Transverse colon (tissue), 4 donors: ENCODE measurements around the gene SERGEF. TPM values are rescaled to one million over a fixed set of nuclear protein-coding genes. Genes with fewer than 3 reads are reported as not detected.

ENCODE experiments used
- DNase-seq: peaks from one replicate; pipeline ENCODE4 v3.0.0-alpha.2; 2019
- H3K27ac ChIP-seq, 4 donors: fragments of 200-600 bp; sonication (generic); 2 replicates each; pipeline ENCODE4 v1.5.1; 2016 to 2018; ENCODE audit warnings: inconsistent platforms in 4 of 4
- H3K27me3 ChIP-seq: fragments of 200-600 bp; sonication (generic); 2 replicates; pipeline ENCODE4 v1.5.1; 2017; ENCODE audit warnings: inconsistent platforms
- H3K36me3 ChIP-seq, 4 donors: fragments of 200-600 bp; sonication (generic); 2 replicates each; pipeline ENCODE4 v1.5.1; 2017 to 2019; ENCODE audit warnings: inconsistent platforms in 4 of 4
- H3K4me1 ChIP-seq, 4 donors: fragments of 200-600 bp; sonication (generic); 2 replicates each; pipeline ENCODE4 v1.5.1; 2017 to 2020; ENCODE audit warnings: inconsistent platforms in 4 of 4
- H3K4me3 ChIP-seq, 4 donors: fragments of 200-600 bp; sonication (generic); 1 replicate in 1 of 4; 2 replicates in 3 of 4; pipeline versions ENCODE4 v1.5.1 to v1.6.1; 2017 to 2019; ENCODE audit warnings: inconsistent platforms in 4 of 4
- H3K9me3 ChIP-seq, 2 donors: fragments of 200-600 bp; sonication (generic); 2 replicates each; pipeline ENCODE4 v1.5.1; 2017 to 2019; ENCODE audit warnings: inconsistent platforms in 2 of 2
- CTCF ChIP-seq, 5 experiments: fragments of 200-600 bp in 3 of 5; fragments of 450-650 bp in 2 of 5; sonication (generic) in 3 of 5; IDR thresholded peaks; 1 replicate in 2 of 5; 2 replicates in 3 of 5; pipeline ENCODE4 v1.5.1; 2016 to 2017; ENCODE audit warnings: antibody characterized with exemption in 5 of 5, inconsistent platforms in 3 of 5, mild to moderate bottlenecking in 2 of 5, moderate library complexity in 1 of 5
- EP300 ChIP-seq: sonication (generic); formaldehyde crosslinking; IDR thresholded peaks from one replicate; pipeline ENCODE4 v1.6.1; 2017; ENCODE audit warnings: antibody characterized with exemption, low read depth
- POLR2A ChIP-seq: fragments of 450-650 bp; IDR thresholded peaks from one replicate; pipeline ENCODE4 v1.6.1; 2016; ENCODE audit warnings: antibody characterized with exemption, mild to moderate bottlenecking, moderate library complexity
- POLR2AphosphoS5 ChIP-seq, 3 donors: sonication (generic); formaldehyde crosslinking; IDR thresholded peaks; one replicate each; pipeline ENCODE4 v1.6.1; 2016; ENCODE audit warnings: antibody characterized with exemption in 3 of 3
- WGBS, 2 donors: methylation state at CpG; one replicate each; pipeline ENCODE4 v1.1.5; 2018; ENCODE audit warnings: low coverage in 1 of 2; 5-methylcytosine and 5-hydroxymethylcytosine counted together
- in situ Hi-C, 4 donors: fragments of 200-750 bp; cut with MboI; loops; one replicate each; pipeline versions ENCODE4 v1.15.0 to v1.15.1; 2017; ENCODE audit warnings: low sequenced_read_pairs in 3 of 4, low pct_ligation_motif_present in 1 of 4, low pct_unique_long_range_greater_than_20kb in 1 of 4
- intact Hi-C: fragments of 100-400 bp; cut with DNase I; formaldehyde crosslinking; loops from one replicate; pipeline ENCODE4 v1.15.1; 2023; ENCODE audit warnings: low total_unique reads
- total RNA-seq, 4 donors: library from RNA; depleted of rRNA; stranded (reverse); fragments of >200 nt; gene quantifications; one replicate each; pipeline ENCODE4 v1.1.0, GENCODE V29; 2016

SERGEF gene
- total RNA-seq, 4 donors from 2014 or later = 11.6 to 28.9 (median 19.1) TPM

GRCh38 chr11:17744151-17744940 is 268.5 kb downstream of the SERGEF start:
- no peaks in the 10 kb centered on the region for H3K9me3 ChIP-seq
- H3K36me3 ChIP-seq = no peaks in the 10 kb centered on the region
- no peak for TF ChIP-seq POLR2AphosphoS5 (IDR thresholded peaks at IDR 0.05)
- no peak for TF ChIP-seq EP300
- TF ChIP-seq POLR2A = no peak
- TF ChIP-seq CTCF (IDR thresholded peaks at IDR 0.05) = no peak
- H3K4me3 ChIP-seq = no peak overlapping the region
- no peak overlapping the region for H3K27ac ChIP-seq
- in situ Hi-C loops (no loop called here), intact Hi-C loops (no loop called here)
- no peaks in the 10 kb centered on the region for H3K4me1 ChIP-seq
- no peak for DNase-seq
- 68 to 81% methylated on average over 3 to 9 of the region's 10 CpGs for WGBS, 2 donors
- H3K27me3 ChIP-seq = peaks cover 22% of the 10 kb centered on the region

GRCh38 chr11:17743808-17744119 is 269.1 kb downstream of the SERGEF start:
- intact Hi-C loops (no loop called here), in situ Hi-C loops (no loop called here)
- Histone ChIP-seq H3K27ac (no peak overlapping the region), H3K4me1 (no peaks in the 10 kb centered on the region), H3K36me3 (no peaks in the 10 kb centered on the region), H3K27me3 (peaks cover 28% of the 10 kb centered on the region), H3K9me3 (no peaks in the 10 kb centered on the region), H3K4me3 (no peak overlapping the region)
- TF ChIP-seq EP300 (no peak), CTCF (IDR thresholded peaks at IDR 0.05) (no peak), POLR2AphosphoS5 (IDR thresholded peaks at IDR 0.05) (no peak), POLR2A (no peak)
- 81 to 82% methylated on average over 2 to 5 of the region's 5 CpGs for WGBS, 2 donors
- DNase-seq = no peak

- TF ChIP-seq POLR2A = no peak
- no peak for TF ChIP-seq EP300
- TF ChIP-seq CTCF (IDR thresholded peaks at IDR 0.05) = no peak
- TF ChIP-seq POLR2AphosphoS5 (IDR thresholded peaks at IDR 0.05) = no peak
- H3K36me3 ChIP-seq = no peaks in the 10 kb centered on the region
- H3K27ac ChIP-seq = no peak overlapping the region
- no peak overlapping the region for H3K4me3 ChIP-seq
- no peaks in the 10 kb centered on the region for H3K4me1 ChIP-seq
- H3K27me3 ChIP-seq = peaks cover 33% of the 10 kb centered on the region
- in situ Hi-C loops (no loop called here), intact Hi-C loops (no loop called here)
- WGBS, 2 donors = 84% methylated on average over 13 of the region's 13 CpGs; no CpG with 5 or more reads in 1 of the 2 donors
- H3K9me3 ChIP-seq = no peaks in the 10 kb centered on the region
- no peak for DNase-seq
Measured at GRCh38 chr11:17743026-17743807, 269.6 kb downstream of the SERGEF start.

- Histone ChIP-seq H3K4me3 (no peak overlapping the region), H3K36me3 (no peaks in the 10 kb centered on the region), H3K27ac (no peak overlapping the region), H3K4me1 (no peaks in the 10 kb centered on the region), H3K27me3 (peaks cover 45% of the 10 kb centered on the region), H3K9me3 (no peaks in the 10 kb centered on the region)
- TF ChIP-seq POLR2A = no peak
- no peak for TF ChIP-seq EP300
- in situ Hi-C loops (no loop called here), intact Hi-C loops (no loop called here)
- WGBS, 2 donors = 65% methylated on average over 5 of the region's 5 CpGs; no CpG with 5 or more reads in 1 of the 2 donors
- DNase-seq = no peak
Measured at GRCh38 chr11:17742019-17742418, 270.8 kb downstream of the SERGEF start.
